ENCODE data around the gene GPR146.

The GPR146 gene

DNA sequence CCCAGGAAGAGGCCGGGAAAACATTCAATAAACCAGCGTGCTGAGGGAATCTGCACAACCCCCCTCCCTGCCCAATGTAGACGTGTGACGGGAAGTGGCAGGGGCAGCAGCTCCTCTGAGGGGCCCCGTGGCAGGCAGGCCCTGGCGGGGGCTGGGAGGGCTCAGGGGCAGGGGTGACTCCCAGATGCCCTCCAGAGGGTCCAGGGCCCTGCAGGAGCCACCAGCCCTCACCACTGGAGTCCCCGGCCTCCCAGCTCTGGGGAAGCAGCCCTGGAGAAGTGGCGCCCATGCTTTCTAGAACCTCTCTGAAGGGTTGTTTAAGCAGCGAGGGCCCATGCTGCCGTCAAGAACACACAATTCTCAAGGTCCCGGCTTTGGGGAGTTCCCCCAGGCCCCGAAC, 35.2 kb downstream of the GPR146 start:
- FAIRE-seq: no peak

DNA sequence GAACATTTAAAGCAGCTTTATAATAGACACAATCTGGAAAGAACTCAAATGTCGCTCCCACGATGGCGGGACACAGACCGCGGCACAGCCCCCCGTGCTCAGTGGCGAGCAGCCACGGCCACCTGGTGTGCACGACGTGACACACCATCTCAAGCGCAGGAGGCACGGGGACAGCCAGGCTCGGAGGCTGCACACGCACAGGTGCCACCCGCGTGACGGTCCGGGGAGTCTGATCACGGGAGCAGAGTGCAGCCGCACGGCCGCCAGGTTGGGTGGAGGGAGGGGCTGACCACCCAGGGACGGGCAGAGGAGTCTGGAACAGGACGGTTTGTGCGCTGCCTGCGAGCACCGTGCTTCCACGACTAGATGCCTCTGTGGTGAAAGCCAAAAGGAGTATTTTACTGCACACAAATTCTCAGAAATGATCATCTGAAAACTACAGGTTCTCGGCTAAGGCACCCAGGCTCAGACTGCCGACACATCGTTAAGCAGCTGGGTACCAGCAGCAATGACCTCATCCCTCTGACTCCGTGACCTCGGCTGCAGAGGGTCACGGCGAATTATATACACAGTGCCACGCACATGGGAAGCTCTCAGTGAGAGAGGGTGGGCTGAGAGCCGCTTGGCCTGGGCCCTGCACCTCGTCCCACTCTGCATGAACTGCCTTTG, 36.0 kb downstream of the GPR146 start:
- no peak for FAIRE-seq

DNA sequence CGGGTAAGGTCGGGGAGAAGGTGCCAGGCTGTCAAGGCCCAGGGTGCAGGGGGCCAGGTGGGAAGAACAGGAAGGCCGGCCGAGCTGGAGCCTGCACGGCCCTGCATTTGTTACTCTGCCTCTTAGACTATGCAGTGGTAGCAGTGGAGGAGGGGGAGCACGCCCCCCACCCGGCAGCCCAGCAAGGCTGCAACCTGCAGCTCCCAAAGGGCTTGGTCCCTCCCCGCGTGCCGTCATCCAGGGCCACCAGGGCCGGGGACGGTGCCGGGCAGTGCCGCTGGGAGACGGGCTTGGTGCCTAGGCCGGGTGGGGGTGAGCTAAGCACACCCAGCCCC, 36.5 kb downstream of the GPR146 start:
- no peak for FAIRE-seq

DNA sequence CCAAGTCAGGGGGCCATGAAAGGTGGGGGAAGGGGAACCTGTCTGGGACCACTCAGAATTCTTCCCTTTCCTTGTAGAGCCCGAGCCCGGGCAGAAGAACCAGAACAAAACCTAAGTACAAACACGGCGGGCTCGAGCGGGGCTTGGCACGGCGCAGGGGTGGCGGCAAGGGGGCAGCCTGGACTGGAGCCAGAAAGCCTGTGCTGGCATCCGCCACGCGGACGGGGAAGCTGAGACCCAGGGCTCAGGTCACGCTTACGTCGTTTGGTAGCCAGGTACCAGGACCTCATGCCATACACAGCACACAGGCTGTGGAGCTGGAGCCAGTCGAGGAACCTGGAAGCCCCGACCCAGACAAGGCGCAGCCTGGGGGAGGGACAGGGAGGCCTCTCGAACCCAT, 37.0 kb downstream of the GPR146 start:
- no peak for FAIRE-seq

DNA sequence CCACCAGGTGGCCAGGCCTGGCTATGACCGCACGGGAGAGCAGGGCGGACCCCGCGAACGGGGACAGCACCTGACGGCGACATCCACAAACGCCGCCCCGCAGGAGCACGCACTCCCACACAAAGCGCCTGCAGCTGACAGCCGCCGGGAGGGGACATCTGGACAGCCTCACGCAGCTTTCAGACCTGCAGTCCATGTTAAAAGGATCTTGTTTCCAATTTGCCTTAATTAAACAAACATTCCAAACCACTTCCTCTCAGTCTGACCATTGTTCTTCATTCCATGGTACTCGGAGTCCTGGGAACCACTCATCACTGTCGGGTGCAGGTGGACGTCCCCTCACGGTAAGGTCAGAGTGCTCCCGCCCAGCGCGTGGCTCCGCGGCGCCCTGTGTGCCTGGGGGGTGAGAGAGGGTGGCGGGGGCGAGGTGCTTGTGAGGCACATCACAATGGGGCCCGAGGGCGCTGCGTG, 37.6 kb downstream of the GPR146 start:
- no peak for FAIRE-seq

DNA sequence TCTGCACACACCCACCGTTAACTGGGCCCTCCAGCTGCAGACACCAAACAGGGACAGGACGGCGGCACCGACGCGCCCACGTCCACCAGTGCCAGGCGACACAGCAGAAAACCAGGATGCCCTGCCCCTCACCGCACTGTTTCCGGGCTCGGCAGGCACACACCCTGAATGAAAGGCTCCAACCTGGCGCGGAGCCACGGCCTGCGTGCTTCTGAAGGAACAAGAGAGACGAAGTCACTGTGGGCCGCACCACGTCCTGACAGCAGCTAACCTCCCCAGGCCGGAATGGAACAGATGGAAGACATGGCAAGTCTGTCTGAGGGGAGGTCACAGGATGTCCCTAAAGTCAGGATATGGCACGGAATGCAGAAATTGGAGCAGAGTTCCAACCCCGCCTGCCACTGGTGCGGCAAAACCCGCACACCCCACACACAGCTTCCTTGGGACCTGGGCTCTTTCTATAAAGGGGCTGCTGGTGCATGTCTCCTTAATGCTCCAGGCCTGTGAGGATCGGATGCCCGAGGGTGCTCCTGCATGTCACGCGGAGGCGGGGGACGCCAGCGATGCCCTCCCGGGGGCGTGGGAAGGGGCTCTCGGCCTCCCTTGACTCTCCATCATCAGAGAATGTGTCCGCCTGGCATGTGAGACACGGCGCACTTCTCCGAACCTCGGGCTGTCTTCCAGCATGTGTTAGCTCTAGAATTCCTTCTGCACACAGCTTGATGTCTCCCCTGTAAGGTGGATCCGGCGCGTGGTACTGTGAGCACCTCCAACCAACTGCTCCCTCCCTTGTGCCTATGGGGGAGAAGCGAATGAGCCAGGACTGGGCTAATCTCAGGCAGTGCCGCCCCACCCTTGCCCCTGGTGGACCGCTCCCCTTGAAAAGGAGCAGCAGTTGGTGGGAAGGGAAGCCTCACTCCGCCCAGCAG, 39.6 kb downstream of the GPR146 start:
- FAIRE-seq: no peak

DNA sequence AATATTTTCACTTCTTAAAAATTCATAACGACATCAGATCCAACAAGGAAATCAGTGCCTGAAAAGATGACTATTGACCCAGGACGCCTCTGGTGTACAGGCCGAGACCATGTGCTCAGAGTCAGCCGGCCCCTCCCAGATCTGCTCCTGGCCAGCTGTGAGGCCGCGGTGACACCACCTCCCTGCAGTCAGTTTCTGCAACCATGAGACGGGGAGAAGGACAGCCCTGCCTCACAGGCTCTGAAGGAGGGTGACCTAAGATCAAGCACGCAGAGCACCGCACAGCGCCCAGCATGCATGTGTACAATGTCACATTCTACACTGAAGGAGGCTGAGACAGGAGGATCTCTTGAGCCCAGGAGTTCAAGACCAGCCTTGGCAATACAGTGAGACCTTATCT, 40.9 kb downstream of the GPR146 start:
- no peak for FAIRE-seq

DNA sequence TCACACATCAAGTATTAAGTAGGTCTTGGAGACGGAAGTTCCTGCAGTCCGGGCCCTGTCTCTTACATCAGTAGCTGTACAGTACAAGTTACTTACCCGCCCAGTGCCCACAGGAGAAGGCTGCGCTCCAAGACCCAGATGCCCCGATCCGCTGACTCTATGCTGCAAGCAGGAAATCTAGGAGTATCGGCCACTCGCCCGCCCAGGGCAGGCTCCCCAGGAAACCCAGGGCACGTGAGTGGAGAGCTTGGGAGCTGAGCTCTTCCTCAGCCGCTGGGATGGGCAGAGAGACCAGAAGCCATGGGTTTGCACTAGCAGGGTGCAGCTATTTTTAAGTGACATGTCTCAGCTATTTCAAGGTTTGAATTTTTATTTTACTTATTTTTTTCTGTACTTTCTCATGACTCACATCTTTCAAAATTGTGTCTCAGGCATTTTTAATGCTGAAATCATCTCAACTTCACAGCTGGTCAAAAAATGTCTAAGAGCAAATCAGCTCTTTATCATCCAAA, 41.6 kb downstream of the GPR146 start:
- FAIRE-seq: no peak

DNA sequence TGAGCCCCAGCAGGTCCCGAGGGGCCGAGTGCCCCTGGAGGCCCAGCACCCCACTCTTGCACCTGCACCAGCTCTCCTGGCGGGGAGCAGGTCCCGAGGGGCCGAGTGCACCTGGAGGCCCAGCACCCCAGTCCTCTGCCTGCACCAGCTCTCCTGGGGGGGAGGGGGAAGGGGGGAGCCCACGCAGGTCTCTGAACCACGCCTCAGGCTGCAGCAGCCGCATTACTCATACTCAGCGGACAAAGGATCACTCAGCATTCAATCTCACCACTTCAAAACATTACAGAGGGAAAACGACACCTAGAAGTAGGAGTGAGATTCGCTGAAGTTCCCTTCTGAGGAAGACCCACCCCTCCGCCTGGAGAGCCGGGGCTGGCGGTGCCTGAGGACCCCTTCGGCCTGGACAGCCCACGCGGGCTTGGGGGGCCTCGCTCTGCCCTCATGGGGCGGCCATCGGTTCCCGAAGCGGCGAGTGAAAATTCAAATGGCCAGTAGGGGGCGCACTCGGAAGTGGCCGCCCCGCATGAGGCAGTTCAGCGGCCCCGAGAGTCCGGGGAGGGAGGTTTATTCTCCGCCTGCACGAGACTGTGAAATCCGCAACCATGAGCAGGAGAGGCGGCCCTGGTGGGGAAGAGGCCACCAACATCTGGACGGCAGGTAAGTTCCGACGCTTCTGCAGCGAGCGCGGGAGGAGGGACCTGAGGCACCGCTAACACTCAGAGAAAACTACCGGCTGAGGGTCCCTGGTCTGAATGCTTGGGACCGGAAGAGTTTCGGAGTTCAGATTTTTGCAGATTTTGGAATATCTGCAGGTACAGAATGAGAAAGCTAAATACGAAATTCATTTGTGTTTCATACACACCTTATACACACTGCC, 42.5 kb downstream of the GPR146 start:
- no peak for FAIRE-seq

DNA sequence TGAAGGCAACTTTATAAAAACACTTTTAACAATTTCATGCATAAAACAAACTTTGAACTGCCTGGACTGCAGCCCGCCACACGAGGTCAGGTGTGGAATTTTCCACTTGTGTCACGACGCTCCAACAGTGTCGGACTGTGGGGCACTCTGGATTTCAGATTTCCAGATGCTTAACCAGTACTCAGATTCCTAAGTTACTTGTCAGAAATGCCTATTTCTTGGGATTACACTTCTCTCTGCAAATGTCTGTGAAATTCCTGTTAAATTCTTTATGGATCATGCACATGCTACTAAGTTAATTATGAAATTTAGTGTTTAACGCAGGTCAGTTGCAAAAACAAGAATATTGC, 43.1 kb downstream of the GPR146 start:
- FAIRE-seq: no peak

DNA sequence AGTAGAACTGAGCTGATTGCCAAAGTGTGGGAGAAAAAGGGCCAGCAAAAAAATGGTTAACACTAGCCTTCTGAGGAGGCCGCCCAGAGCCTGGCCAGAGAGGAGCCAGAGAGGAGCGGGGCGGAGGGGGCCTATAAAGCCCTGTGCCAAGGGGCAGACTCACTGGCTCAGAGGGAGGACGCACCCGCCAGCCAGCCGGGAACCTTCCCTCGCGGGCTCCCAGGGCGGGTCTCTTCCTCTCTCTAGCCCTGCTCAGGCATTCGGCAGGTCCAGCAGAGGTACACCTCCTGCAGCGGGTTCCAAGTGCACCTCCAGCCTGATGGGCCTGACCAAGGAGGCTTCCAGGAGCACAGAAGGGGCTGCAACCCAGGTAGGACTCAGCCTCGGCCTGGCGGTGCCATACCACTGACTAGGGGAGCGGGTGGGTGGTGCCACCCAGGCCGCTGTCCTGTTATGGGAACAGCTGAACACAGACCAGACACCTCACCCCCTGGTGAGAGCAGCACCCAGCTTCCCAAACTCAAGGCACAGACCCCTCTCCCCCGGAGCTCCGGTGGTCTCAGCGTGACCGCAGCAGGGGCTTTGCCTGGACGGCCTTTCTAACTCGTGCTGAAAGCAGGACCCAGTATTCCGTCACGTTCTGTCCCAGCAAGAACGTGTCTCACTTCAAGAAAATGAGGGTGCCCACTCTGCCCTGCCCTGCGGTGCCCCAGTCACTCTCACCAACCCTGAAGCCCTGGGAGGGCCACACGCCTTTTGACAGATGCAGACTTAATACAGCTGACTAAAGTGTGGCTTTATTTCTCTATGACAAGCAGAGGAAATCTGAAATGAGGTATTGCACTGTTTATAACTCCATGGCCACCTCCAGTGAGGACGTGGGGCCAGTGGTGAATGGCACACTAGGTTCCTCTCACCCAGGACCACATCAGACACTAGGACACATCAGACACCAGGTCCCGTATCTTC, 43.9 kb downstream of the GPR146 start, which contains the start of gene GPER1:
TSS of gene GPER1 (plus strand) at position 162 of the 969 bp plus-strand sequence. CDS start 3,616 bp downstream, outside the sequence.
- FAIRE-seq: no peak

DNA sequence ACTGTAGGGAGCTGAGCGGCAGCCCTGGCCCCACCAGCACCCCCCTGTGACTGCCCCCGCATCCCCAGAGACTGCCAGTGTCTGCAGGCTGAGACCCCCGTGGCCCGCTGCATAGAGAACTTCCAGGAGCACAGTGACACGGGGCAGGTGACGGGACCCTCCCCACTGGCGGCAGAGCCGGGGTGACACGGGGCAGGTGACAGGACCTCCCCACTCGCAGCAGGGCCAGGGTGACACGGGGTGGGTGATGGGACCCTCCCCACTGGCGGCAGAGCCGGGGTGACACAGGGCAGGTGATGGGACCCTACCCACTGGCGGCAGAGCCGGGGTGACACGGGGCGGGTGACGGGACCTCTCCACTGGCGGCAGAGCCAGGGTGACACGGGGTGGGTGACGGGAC, 45.9 kb downstream of the GPR146 start:
- no peak for FAIRE-seq

DNA sequence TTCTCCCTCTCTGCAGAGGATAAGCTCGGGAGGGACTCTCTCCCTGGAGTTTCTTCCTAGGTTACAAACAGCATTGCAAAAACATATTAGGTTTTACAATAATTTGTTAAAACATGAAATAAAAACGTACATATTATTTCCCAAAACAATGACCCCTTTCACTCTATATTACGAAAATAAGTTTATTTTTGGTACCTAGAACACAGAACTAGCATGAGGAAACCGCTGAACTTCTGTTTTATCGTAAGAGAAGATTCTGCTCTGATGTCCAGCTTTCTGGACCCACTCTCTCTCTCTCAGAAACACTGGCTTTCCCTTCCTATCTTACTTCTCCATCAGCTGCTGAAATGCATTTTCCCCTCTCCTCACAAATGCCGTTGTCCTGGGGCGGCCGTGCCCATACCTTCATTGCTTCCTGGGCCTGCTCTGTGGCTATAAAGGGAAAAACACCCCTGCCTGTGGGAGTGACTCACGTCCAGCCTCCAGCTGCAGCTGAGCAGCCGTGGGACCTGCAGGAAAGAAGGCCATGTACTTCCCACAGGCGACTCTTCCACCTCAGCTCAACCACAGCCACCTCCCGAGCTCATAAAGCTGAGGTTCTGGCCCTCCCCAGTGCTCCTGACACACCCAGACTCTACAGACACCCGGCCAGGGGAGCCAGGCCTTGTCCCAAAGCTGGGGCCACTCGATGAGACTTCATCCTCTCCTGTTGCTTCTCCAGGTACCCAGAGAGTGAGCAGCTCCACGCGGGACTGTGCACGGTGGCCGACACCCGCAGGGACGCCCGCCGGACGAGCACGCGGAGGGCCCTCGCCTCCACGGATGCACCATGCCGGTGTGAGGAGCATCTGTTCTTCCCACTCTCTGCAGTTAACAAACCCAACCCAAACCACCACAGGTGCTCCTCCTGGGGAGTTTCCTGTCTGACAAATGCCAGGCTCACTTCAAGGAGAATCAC, 46.6 kb downstream of the GPR146 start:
- FAIRE-seq: no peak

DNA sequence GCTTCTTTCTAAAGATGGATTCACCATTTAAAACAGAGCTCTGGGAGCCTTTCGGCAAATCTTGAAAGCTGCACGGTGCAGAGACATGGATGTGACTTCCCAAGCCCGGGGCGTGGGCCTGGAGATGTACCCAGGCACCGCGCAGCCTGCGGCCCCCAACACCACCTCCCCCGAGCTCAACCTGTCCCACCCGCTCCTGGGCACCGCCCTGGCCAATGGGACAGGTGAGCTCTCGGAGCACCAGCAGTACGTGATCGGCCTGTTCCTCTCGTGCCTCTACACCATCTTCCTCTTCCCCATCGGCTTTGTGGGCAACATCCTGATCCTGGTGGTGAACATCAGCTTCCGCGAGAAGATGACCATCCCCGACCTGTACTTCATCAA, 47.3 kb downstream of the GPR146 start:
- no peak for FAIRE-seq

DNA sequence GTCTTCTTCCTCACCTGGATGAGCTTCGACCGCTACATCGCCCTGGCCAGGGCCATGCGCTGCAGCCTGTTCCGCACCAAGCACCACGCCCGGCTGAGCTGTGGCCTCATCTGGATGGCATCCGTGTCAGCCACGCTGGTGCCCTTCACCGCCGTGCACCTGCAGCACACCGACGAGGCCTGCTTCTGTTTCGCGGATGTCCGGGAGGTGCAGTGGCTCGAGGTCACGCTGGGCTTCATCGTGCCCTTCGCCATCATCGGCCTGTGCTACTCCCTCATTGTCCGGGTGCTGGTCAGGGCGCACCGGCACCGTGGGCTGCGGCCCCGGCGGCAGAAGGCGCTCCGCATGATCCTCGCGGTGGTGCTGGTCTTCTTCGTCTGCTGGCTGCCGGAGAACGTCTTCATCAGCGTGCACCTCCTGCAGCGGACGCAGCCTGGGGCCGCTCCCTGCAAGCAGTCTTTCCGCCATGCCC, 47.9 kb downstream of the GPR146 start:
- FAIRE-seq: no peak

DNA sequence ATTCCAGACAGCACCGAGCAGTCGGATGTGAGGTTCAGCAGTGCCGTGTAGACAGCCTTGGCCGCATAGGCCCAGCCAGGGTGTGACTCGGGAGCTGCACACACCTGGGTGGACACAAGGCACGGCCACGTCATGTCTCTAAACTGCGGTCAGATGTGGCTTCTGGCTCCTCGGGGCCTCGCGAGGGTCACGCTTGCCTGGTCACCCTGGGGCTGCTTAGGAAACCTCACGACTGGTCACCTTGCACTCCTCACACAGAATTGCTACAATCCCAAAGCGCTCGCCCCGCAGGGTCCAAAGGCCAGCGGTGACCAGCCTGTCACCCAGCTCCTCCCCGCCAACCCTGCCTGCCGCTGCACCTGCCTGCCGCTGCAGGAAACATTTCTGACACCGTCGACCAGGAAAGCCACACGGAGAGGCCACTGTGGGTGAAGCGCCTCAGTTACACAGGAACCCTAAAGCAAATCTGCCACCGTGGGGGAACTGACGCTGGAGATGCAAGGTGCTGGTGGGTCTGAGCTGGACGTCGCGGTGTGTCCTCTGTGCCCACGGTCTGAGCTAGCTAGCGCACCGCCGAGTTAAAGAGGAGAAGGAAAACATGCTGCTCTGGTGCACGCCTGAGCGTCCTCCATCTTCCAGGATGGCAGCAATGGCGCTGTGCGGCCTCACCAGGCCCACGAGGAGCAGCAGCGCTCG, 48.6 kb downstream of the GPR146 start:
- no peak for FAIRE-seq

DNA sequence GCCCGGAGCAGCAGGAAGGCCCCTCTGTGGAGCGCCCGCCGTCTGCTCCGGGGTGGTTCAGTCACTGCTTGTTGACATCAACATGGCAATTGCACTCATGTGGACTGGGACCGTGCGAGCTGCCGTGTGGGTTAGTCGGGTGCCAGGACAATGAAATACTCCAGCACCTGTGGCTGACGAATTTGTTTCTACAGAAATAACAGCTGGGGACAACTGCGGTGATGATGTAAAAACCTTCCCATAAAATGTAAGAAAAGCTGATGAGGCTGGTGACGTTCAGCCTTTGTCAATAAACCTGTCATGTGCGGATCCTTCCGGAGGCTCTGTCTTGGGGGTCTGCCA, 49.1 kb downstream of the GPR146 start:
- FAIRE-seq: no peak

DNA sequence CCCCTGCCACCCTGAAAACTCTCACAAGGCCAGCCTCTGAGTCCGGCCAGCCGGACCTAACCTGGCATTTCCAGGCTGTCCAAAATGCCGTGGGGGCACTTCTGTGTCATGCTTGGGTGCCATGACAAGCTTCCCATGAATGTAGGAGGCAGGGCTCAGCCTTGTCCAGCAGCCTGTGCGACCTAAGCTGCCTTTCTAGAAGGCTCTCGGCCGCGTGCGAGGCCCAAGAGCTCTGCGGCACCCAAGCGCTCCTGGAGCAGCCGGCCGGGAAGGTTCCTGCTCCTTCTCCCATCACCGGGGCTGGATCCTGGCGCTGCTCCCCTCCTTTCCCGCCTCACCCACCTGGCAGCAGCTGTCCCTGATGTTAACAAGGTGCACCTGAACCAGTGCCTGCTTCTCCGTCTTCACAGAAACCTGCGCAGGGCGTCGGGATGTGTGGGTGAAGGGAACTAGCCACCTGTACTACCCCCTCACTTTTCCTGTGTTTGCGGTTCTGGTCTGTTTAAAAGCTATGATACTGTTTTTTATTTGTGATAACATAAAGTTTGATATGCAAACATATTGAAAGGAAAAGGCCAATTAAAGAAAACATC, 49.7 kb downstream of the GPR146 start:
- FAIRE-seq: no peak

DNA sequence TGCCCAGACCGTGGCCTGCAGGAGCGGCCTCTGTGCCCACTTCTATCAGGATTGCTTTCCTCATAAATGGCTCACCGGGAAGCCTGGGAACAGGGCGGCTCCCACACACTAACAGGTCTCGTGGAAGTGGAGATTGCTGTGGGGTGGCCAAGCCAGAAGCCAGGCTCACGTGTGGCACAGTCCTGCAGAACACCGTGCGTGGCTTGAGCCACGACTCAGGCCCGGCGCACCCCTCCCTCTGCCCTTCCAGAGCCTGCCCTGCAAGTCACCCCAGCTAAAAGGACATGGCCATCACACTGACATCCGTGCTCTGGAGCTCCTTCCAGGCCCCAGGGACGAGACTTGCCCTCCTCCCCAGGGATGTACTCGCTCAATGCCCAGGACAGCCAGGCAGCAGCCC, 50.5 kb downstream of the GPR146 start:
- FAIRE-seq: no peak
